HG02798 (cell line): ENCODE data around the gene TIGD6.
"Not testable (repeated sequence)": the region's sequence is repeated elsewhere in the genome, so short reads cannot be mapped to it uniquely, and the experiment has no call there.

Source experiments
- ATAC-seq: cut with Tn5 transposase; IDR thresholded peaks from one replicate; pipeline ENCODE4 v1.9.1; 2021; ENCODE audit warnings: mild to moderate bottlenecking; ENCODE audit not compliant: unreplicated experiment, poor library complexity

Gene TIGD6

DNA sequence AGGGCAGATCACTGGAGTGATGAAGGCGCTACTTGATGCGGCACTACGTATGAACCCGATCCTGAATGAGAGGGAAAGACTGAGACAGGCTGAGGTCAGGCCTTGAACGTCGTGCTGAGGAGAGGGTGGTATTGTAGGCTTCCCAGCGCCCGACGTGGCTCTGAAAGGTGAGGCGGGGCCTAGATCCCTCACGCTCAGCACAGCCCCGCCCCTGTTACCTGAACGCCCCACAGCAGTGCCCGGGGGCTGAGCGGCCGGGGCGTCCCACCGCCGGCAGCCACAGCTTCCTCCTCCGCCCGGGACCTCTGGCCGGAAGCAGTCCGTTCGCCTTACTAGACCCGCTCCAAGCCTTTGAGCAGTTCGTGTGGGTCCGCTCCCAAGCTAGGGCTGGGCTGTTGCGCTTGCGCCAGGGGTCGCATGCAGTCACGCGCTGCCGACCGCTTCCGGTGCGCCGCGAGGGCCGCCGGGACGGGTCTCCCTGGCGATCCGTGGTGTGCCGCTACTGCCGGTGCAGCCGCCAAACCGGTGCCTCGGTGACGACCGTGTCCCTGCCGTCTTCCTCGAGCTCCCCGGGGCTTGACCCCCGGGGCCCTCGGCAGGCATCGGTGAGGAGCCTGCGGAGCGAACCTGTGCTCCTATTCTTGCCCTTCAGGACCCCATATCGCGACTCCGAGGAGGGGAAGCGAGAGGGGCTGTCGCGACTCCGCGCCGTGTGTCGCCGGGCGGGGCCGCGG lies at the start of gene TIGD6, which contains the start of gene HMGXB3:
TIGD6 (minus strand) TSS at position 399 of the 734 bp plus-strand sequence. CDS start 4,306 bp downstream, outside the sequence.
HMGXB3 (plus strand) TSS at position 484 of the 734 bp plus-strand sequence. CDS start 4,114 bp downstream, outside the sequence.
- peak; percentile 90 for ATAC-seq

DNA sequence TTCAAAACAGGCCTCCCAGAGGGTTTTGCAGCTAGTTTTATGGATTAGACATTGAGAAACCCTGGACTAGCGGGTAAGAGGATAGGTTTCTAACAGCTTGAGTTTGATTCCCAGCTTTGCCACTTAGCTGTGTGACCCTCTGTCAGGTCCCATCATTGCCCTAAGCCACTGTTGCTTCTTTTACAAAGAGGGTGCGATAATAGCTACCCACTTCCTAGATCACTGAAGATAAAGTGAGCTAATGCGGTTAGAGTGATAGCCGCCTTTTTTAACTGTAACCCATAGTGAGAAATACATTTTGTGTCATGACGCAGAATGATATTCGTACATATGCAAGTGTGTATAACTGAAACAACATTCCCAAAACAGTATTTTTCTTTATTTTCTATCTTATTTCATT lies 45.6 kb upstream of the TIGD6 start:
- ATAC-seq = no peak

DNA sequence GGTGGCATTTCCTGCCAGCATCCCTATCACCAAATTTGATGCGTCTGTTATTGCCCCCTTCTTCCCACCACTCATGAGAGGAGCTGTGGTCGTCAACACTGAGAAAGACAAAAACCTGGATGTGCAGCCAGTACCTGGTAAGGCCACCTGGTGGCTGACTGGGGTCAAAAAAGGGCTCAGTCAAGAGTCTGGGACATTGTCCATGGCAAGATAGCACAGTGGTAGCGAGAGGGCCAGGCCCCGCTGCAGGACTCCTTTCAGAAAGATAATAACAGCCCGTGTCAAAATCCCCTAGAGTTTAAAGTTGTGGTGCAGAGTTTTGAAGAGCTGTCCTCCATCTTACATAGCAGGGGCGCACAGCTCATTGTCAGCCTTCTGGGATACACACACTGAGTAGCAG lies 45.1 kb upstream of the TIGD6 start:
- ATAC-seq = no peak

DNA sequence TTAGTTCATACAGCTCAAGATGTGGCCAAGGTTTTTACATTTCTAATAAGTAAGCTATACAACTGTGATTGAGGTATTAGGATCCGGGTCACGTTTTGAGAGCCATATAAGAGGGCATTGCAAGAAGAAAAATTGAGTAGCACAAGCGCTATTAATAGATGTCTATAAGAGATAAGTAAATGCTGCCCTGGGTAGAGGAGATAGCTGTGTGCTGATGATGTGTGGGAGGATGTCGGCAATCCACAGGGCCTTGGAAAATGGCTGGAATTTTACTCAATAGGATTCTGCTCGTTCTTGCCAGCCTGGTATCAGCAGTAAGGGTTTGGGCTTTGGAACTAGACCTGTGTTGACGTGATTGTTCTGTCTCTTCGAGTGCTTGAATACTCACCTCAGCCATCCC lies 44.3 kb upstream of the TIGD6 start:
- ATAC-seq = no peak

DNA sequence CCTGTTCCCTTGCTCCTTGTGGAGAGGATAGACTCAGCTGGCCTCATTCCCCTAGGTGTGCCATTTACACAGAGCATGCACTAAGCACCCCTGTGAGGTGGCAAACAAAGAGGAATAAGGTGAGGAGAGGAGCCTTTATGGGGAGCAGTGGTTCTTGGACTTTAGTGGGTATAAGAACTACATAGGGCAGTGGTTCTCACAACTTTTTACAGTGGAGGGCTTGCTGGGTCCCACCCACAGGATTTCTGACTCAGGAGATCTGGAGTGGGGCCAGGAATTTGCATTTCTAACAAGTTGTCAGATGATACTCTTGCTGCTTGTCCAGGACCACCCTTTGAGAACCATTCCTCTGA lies 43.9 kb upstream of the TIGD6 start:
- no peak for ATAC-seq

DNA sequence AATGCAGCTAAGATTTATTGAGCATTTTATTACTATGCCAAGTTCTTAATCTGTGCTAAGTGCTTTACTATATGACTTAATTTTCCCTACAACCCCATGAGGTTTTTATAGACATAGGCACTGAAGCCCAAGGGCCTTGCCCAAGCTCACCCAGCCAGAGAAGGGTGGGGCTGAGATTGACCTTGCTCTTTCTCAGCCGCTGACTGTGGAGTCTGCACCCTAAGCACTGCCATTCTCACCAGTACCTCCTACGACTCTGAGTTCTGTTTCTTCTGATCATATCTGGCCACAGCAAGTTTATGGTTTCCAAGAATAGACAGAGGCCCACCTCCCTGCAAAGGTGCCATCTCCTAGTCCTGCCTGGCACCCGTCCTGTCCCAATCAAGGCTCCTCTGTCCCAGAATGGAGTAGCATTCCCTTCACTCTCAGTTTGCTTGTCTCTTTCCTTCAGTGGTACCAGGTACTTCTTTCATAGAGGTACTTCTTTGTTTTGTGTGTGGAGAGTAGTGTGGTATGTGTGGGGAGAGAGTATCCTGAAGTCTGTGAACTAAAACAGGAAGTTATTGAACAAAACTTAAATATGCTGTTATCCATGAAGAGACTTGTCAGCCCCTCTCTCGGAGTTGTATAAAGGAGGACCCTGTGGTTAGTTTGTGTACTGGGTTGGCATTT lies 43.3 kb upstream of the TIGD6 start:
- no peak for ATAC-seq

DNA sequence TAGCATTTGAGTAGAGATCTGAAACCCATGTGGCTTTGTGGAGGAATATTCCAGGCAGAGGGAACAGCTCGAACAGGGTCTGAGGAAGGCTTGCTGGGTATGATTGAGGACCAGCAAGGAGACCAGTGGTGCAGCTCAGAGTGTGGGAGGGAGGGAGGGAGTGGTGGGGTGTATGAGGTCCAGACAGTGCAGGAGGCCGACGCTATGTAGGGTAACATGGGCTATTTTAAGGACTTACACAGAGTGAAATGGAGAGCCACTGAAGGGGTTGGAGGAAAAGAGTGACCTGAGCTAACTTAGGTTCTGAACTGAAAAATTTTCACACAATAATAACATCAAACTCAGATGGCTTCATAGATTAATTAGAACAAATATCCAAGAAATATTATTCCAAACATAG lies 42.0 kb upstream of the TIGD6 start:
- ATAC-seq = no peak

DNA sequence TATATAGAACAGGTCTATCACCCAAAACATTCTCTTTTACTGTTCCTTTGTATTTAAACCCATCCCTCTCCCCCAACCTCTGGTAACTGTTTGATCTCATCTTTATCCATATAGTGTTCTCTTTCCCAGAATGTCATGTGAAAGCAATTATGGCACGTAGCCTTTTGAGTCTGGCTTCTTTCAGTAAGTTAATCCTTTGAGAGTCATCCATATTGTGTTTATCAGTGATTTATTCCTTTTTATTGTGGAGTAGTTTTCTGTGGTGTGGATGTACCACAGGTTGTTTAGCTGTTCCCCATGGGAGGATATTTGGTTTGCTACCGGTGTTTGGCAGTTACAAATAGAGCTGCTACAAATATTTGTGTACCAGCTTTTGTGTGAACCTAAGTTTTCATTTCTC lies 38.1 kb upstream of the TIGD6 start:
- no peak for ATAC-seq

DNA sequence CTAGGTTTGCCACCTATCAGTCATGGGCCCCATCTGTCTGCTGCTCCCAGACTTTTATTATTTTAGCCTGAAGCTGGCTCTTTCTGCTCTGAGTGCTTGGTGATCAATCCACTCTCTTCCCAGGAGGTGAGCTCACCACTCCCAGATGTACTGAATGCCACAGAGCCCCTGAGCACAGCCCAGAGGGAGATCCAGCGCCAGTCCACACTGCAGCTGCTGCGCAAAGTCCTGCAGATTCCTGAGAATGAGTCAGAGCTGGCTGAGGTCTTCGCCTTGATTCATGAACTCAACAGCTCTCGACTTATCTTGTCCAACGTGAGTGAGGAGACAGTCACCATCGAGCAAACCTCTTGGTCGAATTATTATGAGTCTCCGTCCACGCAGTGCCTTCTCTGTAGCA lies 36.1 kb upstream of the TIGD6 start:
- ATAC-seq = no peak

DNA sequence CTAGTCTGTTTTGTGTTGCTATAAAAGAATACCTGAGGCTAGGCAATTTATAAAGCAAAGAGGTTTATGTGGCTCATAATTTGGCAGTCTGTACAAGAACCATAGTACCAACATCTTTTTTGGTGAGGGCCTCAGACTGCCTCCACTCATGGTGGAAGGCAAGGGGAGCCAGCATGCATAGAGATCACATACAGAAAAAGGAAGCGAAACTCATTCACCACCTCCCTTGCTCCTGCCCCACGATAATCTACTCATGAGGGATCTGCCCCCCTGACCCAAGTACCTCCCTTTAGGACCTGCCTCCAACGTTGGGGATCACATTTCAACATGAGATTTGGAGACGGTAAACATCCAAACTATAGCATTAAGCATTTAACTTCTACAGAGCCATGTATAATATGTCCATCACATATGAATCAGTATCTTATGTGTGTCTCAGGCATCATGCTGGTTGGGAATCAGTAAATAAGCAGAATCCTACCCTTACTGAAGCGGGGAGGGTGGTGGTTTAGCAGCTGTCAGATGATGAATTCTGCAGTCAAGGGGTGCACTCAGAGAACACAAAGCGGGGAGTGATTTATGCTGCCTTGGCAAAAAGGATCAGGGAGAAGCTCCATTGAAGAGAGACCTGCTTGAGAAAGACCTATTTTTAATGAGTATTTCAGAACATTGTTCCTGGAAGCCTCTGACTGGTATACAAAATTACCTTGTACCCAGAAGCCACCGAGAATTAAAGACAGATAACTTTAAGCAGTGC lies 34.9 kb upstream of the TIGD6 start:
- peak; percentile 92 for ATAC-seq

DNA sequence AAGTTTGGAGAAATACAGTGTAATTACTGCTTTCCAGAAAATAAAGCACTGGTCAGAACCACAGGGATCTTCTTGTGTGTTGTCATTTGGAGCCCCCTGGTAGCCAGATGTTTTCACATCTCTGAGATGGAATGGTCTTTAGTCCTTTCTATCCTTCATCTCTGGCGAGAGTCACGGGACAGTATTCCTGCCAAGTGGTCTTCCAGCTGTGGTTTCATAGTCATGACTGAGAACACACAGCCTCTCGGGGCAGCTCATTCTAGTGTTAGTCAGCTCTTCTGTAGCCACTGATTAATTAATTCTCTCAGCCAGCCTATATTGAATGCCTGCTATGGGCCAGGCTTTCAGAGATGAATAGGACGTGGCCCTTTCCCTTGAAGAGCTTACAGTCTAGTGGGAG lies 34.2 kb upstream of the TIGD6 start:
- ATAC-seq = no peak

DNA sequence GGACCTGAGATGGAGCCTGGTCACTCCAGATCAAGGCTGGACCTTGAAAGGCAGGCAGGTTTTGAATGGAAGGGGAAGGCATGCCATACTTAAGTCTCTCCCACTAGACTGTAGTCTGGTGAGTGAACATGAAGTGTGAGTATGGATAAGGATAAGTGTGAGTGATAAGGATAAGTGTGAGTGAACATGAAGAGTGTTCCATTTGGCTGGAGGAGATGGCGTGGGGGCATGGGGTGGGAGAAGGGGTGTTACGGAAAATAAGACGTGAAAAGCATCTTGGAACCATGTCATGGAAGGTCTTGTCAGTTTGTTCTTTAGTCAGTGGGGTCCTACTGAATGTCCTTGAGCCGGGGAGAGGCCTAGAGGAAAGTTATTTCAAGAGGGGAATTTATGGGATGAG lies 32.9 kb upstream of the TIGD6 start:
- no peak for ATAC-seq

DNA sequence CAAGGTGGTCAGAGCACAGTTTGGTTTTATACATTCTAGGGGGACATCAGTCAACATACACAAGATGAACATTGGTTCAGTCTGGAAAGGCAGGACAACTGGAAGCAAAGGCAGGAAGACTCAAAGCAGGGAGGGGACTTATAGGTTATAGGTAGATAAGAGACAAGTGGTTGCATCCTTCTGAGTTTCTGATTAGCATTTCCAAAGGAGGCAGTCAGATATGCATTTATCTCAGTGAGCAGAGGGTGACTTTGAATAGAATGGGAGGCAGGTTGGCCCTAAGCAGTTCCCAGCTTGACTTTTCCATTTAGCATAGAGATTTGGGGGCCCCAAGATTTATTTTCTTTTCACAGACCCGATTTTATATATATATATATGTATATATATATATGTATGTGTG lies 27.6 kb upstream of the TIGD6 start:
- not testable (repeated sequence) for ATAC-seq

DNA sequence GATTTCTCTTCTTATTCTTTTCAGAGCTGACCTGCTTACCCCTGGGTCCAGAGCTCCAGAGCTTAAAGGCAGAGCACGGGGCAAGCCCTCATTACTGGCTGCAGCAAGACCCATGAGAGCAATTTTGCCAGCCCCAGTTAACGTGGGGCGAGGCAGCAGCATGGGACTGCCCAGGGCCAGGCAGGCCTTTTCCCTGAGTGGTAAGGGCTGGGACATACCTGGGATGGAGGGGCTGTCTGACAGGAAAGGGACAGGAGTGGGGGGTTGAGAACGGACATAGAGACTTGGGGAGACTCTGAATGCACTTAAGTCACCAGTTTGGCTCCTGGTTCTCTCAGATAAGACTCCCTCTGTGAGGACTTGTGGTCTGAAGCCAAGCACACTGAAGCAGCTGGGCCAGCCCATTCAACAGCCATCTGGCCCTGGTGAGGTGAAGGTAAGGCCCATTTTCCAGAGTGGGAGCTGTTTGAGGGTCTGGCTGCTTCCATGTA lies 26.3 kb upstream of the TIGD6 start:
- ATAC-seq = no peak

DNA sequence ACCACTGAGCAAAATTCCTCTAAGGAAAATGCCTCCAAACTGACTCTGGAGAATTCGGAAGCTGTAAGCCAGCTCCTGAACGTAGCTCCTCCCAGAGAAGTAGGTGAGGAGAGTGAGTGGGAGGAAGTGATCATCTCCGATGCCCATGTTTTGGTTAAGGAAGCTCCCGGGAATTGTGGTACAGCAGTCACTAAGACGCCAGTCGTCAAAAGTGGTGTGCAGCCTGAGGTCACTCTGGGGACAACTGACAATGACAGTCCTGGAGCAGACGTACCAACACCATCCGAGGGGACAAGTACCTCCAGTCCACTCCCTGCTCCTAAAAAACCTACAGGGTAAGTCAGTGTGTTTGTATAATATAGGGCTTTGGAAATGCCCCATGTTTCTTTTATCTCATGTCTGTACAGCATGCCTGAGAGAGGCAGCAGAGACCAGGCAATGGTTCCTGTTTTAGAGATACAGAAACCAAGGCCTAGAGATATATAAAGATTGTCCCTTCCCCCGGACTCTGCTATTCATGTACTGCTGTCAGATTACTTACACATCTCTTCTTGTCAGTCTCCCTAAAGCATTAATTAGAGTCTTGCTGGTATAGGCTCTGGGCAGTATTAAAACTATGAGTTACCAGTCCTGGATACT lies 24.0 kb upstream of the TIGD6 start:
- no peak for ATAC-seq

DNA sequence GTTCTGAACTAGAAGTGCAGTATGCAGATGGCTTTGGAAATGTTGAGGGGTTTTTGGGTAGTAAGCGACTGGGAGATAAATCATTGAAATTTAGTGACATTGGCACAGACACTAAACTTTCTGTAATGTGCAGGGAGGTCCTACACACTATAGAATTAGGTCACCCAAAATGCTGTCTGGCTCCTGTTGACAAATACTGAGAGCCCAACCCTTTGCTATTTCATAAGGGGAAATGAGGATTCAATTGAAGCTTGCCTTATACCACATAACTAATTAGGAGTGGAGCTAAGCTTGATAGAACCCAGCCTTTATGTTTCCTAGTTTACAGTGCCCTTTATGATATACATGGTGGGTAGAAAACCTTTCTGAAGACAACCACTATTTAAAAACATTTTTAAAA lies 22.7 kb upstream of the TIGD6 start:
- no peak for ATAC-seq

DNA sequence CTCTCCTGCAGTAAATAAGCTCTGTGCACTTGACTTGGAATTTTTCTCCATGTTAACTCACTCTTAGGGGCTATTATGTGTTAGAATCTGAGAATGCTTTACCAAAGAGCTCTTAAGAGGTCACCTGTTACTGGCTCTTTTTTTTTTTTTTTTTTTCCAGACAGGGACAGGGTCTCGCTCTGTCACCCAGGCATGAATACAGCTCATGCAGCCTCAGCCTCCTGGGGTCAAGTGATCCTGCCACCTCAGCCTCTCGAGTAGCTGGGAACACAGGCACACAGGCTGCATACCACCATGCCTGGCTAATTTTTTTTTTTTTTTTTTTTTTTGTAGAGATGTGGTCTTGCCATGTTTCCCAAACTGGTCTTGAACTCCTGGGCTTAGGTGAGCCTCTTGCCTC lies 22.2 kb upstream of the TIGD6 start:
- ATAC-seq = no peak

DNA sequence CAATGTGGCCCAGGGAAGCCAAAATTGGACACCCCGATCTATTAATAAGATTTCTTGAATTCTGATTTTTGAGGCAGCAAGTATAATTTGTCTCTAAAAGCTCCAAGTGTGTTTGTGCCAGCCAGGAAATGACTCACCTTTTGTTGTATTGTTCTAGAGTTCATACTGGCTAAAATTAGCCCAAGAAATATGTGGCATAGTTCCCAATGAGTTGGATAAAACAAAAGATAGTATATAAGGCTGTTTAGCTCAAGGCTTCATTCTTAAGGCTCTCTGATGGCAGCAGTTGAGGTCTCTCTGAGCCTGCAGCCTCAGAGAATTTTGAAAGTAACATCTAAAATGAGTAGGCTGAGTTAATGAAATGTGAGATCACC lies 21.7 kb upstream of the TIGD6 start:
- ATAC-seq = no peak

DNA sequence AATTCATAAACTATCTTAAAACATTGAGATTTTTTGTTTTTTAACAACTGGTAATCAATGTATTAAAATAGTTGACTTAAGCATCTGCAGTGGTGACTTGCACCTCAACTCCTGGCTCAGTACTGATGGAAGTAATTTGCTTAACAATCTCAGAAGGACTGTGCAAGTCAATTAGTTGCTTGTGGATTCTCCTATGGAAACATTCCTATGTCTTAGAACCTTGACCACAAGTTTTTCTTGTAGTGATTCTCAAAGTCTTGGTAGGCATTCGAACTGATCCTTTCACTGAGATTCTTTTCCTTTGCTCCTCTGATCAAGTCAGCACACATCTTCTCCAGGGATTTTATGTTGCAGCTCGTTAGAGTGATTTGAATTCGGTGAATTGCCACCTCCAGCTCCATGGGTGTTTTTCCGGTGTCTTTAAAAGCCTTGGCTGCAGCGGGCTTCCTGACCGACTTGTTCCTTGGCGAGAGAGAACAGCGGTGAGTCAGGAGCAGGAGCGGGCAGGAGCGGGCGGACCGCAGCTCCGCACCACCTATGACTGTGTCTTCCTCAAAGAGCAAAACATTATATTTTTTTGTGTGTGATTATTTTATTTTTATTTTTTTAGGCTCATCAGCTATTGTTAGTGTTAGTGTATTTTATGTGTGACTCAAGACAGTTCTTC lies 21.2 kb upstream of the TIGD6 start:
- no peak for ATAC-seq

DNA sequence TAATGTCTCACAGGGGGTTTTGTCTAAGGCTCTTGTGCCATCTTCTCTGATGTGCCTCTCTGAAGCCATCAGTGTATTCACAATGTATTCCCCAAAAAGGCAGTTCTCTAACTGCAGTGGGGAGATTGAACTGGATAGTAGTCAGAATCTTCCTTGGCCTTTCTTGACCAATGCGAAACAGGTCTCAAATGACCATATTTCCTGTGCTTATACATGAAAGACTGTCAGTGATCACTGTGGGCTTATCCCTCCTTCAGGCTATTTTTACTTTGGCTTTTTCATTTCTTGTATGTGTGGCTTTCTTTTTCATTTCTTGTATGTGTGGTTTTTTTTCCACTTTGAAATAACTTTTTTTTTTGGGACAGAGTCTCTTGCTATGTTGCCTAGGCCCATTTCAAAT lies 19.8 kb upstream of the TIGD6 start:
- no peak for ATAC-seq
